ENCODE results near the gene JADE2. TPM values are rescaled to one million over a fixed set of nuclear protein-coding genes. Genes with fewer than 3 reads are reported as not detected.

The JADE2 gene
- total RNA-seq, 2 experiments from 2014 or later = 32.3 to 67.0 TPM

DNA sequence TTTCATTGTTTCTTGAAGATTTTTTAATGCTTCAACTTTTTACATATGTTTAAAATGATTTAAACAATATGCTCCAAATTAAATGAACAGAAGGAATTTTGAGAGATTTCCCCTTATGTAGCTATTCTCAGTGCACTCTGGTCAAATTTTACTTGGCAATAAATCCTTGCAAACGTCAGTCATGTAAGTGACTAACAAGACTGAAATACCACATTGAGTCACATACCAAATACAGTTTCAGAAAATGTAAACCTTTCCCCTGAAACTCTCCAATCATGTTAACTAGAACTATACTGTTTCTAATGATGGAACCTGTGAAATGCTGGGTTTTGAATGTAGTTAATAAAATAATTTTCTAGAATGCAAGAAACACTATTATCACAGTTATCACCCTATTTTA is 77.6 kb downstream of the JADE2 start:
- no peaks in the 10 kb centered on the region for H4K20me1 ChIP-seq (ENCODE audit: insufficient read depth, low read length)
- H3K36me3 ChIP-seq (ENCODE audit: insufficient read depth, low read length) = peaks cover 49% of the 10 kb centered on the region
- intact Hi-C loops (cut with micrococcal nuclease; ENCODE audit: unreplicated experiment) = no loop called here
- no peaks in the 10 kb centered on the region for H3K4me1 ChIP-seq (ENCODE audit: insufficient read depth, low read length, poor library complexity, severe bottlenecking)
- ChIA-PET CTCF (ENCODE audit: unreplicated experiment) (no interaction called here), POLR2A (no interaction called here)
- no TSS peak for BruUV-seq (replicated peaks)
- no peak overlapping the region for H3K27ac ChIP-seq (ENCODE audit: low read depth, low read length, poor library complexity, severe bottlenecking)
- H3K79me2 ChIP-seq (ENCODE audit: insufficient read depth, low read depth, low read length) = no peaks in the 10 kb centered on the region
- H3K9me3 ChIP-seq (ENCODE audit: low read length) = no peaks in the 10 kb centered on the region
- H3K4me2 ChIP-seq (ENCODE audit: low read length) = no peak overlapping the region
- DNase-seq (ENCODE audit: low spot score) = no peak
- H3K9me2 ChIP-seq (ENCODE audit: insufficient read depth, low read length) = no peaks in the 10 kb centered on the region
- no peak overlapping the region for H2AFZ ChIP-seq (ENCODE audit: low read length)
- H3K4me3 ChIP-seq (ENCODE audit: low read depth, low read length, poor library complexity, severe bottlenecking) = no peak overlapping the region
- TF ChIP-seq CTCF (conservative IDR thresholded peaks at IDR 0.05; ENCODE audit: low read length) (no peak), EZH2phosphoT487 (IDR thresholded peaks at IDR 0.05; ENCODE audit: borderline replicate concordance, low read depth, low read length) (no peak)

DNA sequence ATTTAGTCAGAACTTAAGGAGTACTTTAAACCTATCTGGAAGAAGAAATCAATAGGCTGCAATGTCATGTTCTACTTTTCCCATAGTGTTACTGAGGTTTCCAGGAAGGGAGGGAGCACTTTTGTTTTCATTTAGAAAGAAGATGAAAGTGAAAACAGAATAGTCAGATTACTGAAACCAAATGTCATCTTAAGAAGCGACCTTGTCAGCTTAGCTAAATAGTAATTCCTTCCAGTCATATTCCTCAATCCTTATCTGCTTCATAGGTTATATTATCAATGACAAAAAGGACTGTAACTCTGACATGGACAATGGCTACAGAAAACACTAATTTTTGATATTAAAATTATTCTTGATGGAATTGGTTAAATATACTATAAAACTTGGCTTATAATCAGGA is 79.4 kb downstream of the JADE2 start:
- Histone ChIP-seq H3K9me3 (ENCODE audit: low read length) (no peaks in the 10 kb centered on the region), H3K9me2 (ENCODE audit: insufficient read depth, low read length) (no peaks in the 10 kb centered on the region), H3K79me2 (ENCODE audit: insufficient read depth, low read depth, low read length) (no peaks in the 10 kb centered on the region), H4K20me1 (ENCODE audit: insufficient read depth, low read length) (no peaks in the 10 kb centered on the region), H3K36me3 (ENCODE audit: insufficient read depth, low read length) (peaks cover 65% of the 10 kb centered on the region), H3K4me1 (ENCODE audit: insufficient read depth, low read length, poor library complexity, severe bottlenecking) (no peaks in the 10 kb centered on the region), H3K27ac (ENCODE audit: low read depth, low read length, poor library complexity, severe bottlenecking) (no peak overlapping the region), H3K4me2 (ENCODE audit: low read length) (no peak overlapping the region), H3K4me3 (ENCODE audit: low read depth, low read length, poor library complexity, severe bottlenecking) (no peak overlapping the region), H2AFZ (ENCODE audit: low read length) (no peak overlapping the region)
- POLR2A ChIA-PET = interaction anchor here (0.5 to 0.7 kb wide), 2 partner anchors 41 to 184 kb away, joined by 3 to 4 read pairs; no protein-coding TSS in a partner anchor
- DNase-seq (ENCODE audit: low spot score) = no peak
- TF ChIP-seq CTCF (conservative IDR thresholded peaks at IDR 0.05; ENCODE audit: low read length) (no peak), EZH2phosphoT487 (IDR thresholded peaks at IDR 0.05; ENCODE audit: borderline replicate concordance, low read depth, low read length) (no peak)
- CTCF ChIA-PET (ENCODE audit: unreplicated experiment) = interaction anchor here (1.0 kb wide), 1 partner anchor 18 kb away, joined by 4 read pairs; no protein-coding TSS in a partner anchor
- no TSS peak for BruUV-seq (replicated peaks)
- intact Hi-C loops (cut with micrococcal nuclease; ENCODE audit: unreplicated experiment) = no loop called here

GRCh38 chr5:134606726-134607125 is 81.3 kb downstream of the JADE2 start:
- Histone ChIP-seq H2AFZ (ENCODE audit: low read length) (no peak overlapping the region), H3K9me2 (ENCODE audit: insufficient read depth, low read length) (no peaks in the 10 kb centered on the region), H4K20me1 (ENCODE audit: insufficient read depth, low read length) (no peaks in the 10 kb centered on the region), H3K79me2 (ENCODE audit: insufficient read depth, low read depth, low read length) (no peaks in the 10 kb centered on the region), H3K27ac (ENCODE audit: low read depth, low read length, poor library complexity, severe bottlenecking) (no peak overlapping the region), H3K4me3 (ENCODE audit: low read depth, low read length, poor library complexity, severe bottlenecking) (no peak overlapping the region), H3K4me1 (ENCODE audit: insufficient read depth, low read length, poor library complexity, severe bottlenecking) (no peaks in the 10 kb centered on the region), H3K4me2 (ENCODE audit: low read length) (no peak overlapping the region), H3K9me3 (ENCODE audit: low read length) (no peaks in the 10 kb centered on the region), H3K36me3 (ENCODE audit: insufficient read depth, low read length) (peaks cover 71% of the 10 kb centered on the region)
- intact Hi-C loops (cut with micrococcal nuclease; ENCODE audit: unreplicated experiment) = no loop called here
- CTCF ChIA-PET (ENCODE audit: unreplicated experiment) = no interaction called here
- no peak for TF ChIP-seq EZH2phosphoT487 (IDR thresholded peaks at IDR 0.05; ENCODE audit: borderline replicate concordance, low read depth, low read length)
- no peak for TF ChIP-seq CTCF (conservative IDR thresholded peaks at IDR 0.05; ENCODE audit: low read length)
- no peak for DNase-seq (ENCODE audit: low spot score)
- no TSS peak for BruUV-seq (replicated peaks)
- POLR2A ChIA-PET = interaction anchor here (0.6 to 1.3 kb wide), 4 partner anchors 9 to 26 kb away, joined by 3 to 5 read pairs (median 4); no protein-coding TSS in a partner anchor

Data from OCI-LY7 (cell line).